ENCODE measurements around the gene CAMK2A. TPM values are rescaled to one million over a fixed set of nuclear protein-coding genes. Genes with fewer than 3 reads are reported as not detected.

Gene CAMK2A
- total RNA-seq, 1 experiment from 2014 or later: 0.13 TPM

- no peaks in the 10 kb centered on the region for H3K9me3 ChIP-seq (ENCODE audit: insufficient read depth, low read depth)
- H3K4me1 ChIP-seq (replicated peaks; ENCODE audit: insufficient read depth): no peaks in the 10 kb centered on the region
- H2AFZ ChIP-seq: no peak overlapping the region
- H3K4me3 ChIP-seq: no peak overlapping the region
- no TSS peak for BruUV-seq (replicated peaks)
- H3K79me2 ChIP-seq (ENCODE audit: low read depth): no peaks in the 10 kb centered on the region
- intact Hi-C loops (cut with micrococcal nuclease; ENCODE audit: unreplicated experiment): no loop called here
- POLR2A ChIA-PET (ENCODE audit: unreplicated experiment): interaction anchor here (0.6 kb wide), 1 partner anchor 39 kb away, joined by 3 read pairs; no protein-coding TSS in a partner anchor
- no peaks in the 10 kb centered on the region for H3K27me3 ChIP-seq (ENCODE audit: insufficient read depth, low read depth)
- CTCF ChIA-PET: no interaction called here
- no peaks in the 10 kb centered on the region for H3K36me3 ChIP-seq (ENCODE audit: low read depth)
- no peak overlapping the region for H3K27ac ChIP-seq
- TF ChIP-seq EZH2 (IDR thresholded peaks at IDR 0.05; ENCODE audit: low read depth): no peak
- TF ChIP-seq, protein P1, sequence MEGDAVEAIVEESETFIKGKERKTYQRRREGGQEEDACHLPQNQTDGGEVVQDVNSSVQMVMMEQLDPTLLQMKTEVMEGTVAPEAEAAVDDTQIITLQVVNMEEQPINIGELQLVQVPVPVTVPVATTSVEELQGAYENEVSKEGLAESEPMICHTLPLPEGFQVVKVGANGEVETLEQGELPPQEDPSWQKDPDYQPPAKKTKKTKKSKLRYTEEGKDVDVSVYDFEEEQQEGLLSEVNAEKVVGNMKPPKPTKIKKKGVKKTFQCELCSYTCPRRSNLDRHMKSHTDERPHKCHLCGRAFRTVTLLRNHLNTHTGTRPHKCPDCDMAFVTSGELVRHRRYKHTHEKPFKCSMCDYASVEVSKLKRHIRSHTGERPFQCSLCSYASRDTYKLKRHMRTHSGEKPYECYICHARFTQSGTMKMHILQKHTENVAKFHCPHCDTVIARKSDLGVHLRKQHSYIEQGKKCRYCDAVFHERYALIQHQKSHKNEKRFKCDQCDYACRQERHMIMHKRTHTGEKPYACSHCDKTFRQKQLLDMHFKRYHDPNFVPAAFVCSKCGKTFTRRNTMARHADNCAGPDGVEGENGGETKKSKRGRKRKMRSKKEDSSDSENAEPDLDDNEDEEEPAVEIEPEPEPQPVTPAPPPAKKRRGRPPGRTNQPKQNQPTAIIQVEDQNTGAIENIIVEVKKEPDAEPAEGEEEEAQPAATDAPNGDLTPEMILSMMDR (conservative IDR thresholded peaks at IDR 0.05): no peak
- H3F3A ChIP-seq (ENCODE audit: insufficient read depth, low read depth): no peaks in the 10 kb centered on the region
- no peak for DNase-seq
- H4K20me1 ChIP-seq (ENCODE audit: insufficient read depth): no peaks in the 10 kb centered on the region
- no peaks in the 10 kb centered on the region for H3K9me2 ChIP-seq (ENCODE audit: insufficient read depth)
- H3K4me2 ChIP-seq: no peak overlapping the region
These were observed 46.2 kb upstream of the CAMK2A start for GRCh38 chr5:150335778-150336177.

- ChIA-PET POLR2A (ENCODE audit: unreplicated experiment) (no interaction called here), CTCF (no interaction called here)
- H3K79me2 ChIP-seq (ENCODE audit: low read depth): no peaks in the 10 kb centered on the region
- no peaks in the 10 kb centered on the region for H3K4me1 ChIP-seq (replicated peaks; ENCODE audit: insufficient read depth)
- BruUV-seq (replicated peaks): no TSS peak
- no peaks in the 10 kb centered on the region for H3K9me2 ChIP-seq (ENCODE audit: insufficient read depth)
- H3F3A ChIP-seq (ENCODE audit: insufficient read depth, low read depth): no peaks in the 10 kb centered on the region
- no peak overlapping the region for H2AFZ ChIP-seq
- no peak overlapping the region for H3K27ac ChIP-seq
- no peaks in the 10 kb centered on the region for H3K36me3 ChIP-seq (ENCODE audit: low read depth)
- no peak for DNase-seq
- TF ChIP-seq, protein P1 (conservative IDR thresholded peaks at IDR 0.05): no peak
- no peak for TF ChIP-seq EZH2 (IDR thresholded peaks at IDR 0.05; ENCODE audit: low read depth)
- H3K4me2 ChIP-seq: no peak overlapping the region
- no peaks in the 10 kb centered on the region for H3K9me3 ChIP-seq (ENCODE audit: insufficient read depth, low read depth)
- H3K27me3 ChIP-seq (ENCODE audit: insufficient read depth, low read depth): no peaks in the 10 kb centered on the region
- H3K4me3 ChIP-seq: no peak overlapping the region
- intact Hi-C loops (cut with micrococcal nuclease; ENCODE audit: unreplicated experiment): no loop called here
- H4K20me1 ChIP-seq (ENCODE audit: insufficient read depth): no peaks in the 10 kb centered on the region
These were observed 43.8 kb upstream of the CAMK2A start for GRCh38 chr5:150333400-150333799.

GRCh38 chr5:150329881-150330876 lies 40.6 kb upstream of the CAMK2A start:
- H3K27me3 ChIP-seq (ENCODE audit: insufficient read depth, low read depth): no peaks in the 10 kb centered on the region

More at GRCh38 chr5:150329881-150330876, 40.6 kb upstream of the CAMK2A start:
- H3K36me3 ChIP-seq (ENCODE audit: low read depth): no peaks in the 10 kb centered on the region
- BruUV-seq (replicated peaks): no TSS peak
- H3K4me2 ChIP-seq: no peak overlapping the region
- no peaks in the 10 kb centered on the region for H3K9me2 ChIP-seq (ENCODE audit: insufficient read depth)
- H3K9me3 ChIP-seq (ENCODE audit: insufficient read depth, low read depth): no peaks in the 10 kb centered on the region
- no peak overlapping the region for H3K4me3 ChIP-seq
- no peak for DNase-seq
- H3F3A ChIP-seq (ENCODE audit: insufficient read depth, low read depth): no peaks in the 10 kb centered on the region
- no peak overlapping the region for H2AFZ ChIP-seq
- POLR2A ChIA-PET (ENCODE audit: unreplicated experiment): no interaction called here
- no peaks in the 10 kb centered on the region for H3K79me2 ChIP-seq (ENCODE audit: low read depth)
- CTCF ChIA-PET: no interaction called here
- H4K20me1 ChIP-seq (ENCODE audit: insufficient read depth): no peaks in the 10 kb centered on the region
- TF ChIP-seq, protein P1 (conservative IDR thresholded peaks at IDR 0.05): no peak
- TF ChIP-seq EZH2 (IDR thresholded peaks at IDR 0.05; ENCODE audit: low read depth): no peak
- H3K27ac ChIP-seq: no peak overlapping the region
- intact Hi-C loops (cut with micrococcal nuclease; ENCODE audit: unreplicated experiment): no loop called here
- H3K4me1 ChIP-seq (replicated peaks; ENCODE audit: insufficient read depth): no peaks in the 10 kb centered on the region
